Keratinocyte (primary cell): Measurements from ENCODE around the gene PHACTR2. TPM values are rescaled to one million over a fixed set of nuclear protein-coding genes. Genes with fewer than 3 reads are reported as not detected.

ENCODE experiments used
- DNase-seq: peaks from one replicate; pipeline ENCODE4 v3.0.0-alpha.2; 2011; ENCODE audit warnings: low read depth, missing footprints, low spot score
- FAIRE-seq: peaks from 2 replicates; lab custom pipeline; 2011; peaks lifted over from hg19 to GRCh38; lab: Jason Lieb, UNC
- H2AFZ ChIP-seq: 2 replicates; pipeline ENCODE4 v1.6.0; 2012; ENCODE audit warnings: low read length, control low read depth, inconsistent platforms; ENCODE audit not compliant: control insufficient read depth
- H3K27ac ChIP-seq: 2 replicates; pipeline ENCODE4 v1.5.1; 2011; ENCODE audit warnings: low read length; ENCODE audit not compliant: control insufficient read depth, insufficient read depth
- H3K27me3 ChIP-seq: 3 replicates; pipeline ENCODE4 v1.6.0; 2011; ENCODE audit warnings: low read length; ENCODE audit not compliant: control insufficient read depth, insufficient read depth; ENCODE audit errors: extremely low read depth
- H3K36me3 ChIP-seq, 2 experiments: 2 replicates in 1 of 2; 3 replicates in 1 of 2; pipeline ENCODE4 v1.5.1; 2011; ENCODE audit warnings: low read length in 2 of 2, mild to moderate bottlenecking in 1 of 2; ENCODE audit not compliant: control insufficient read depth in 2 of 2, insufficient read depth in 2 of 2; ENCODE audit errors: extremely low read depth in 1 of 2
- H3K4me1 ChIP-seq: 3 replicates; pipeline ENCODE4 v1.5.1; 2011; ENCODE audit warnings: low read length; ENCODE audit not compliant: control insufficient read depth, insufficient read depth; ENCODE audit errors: extremely low read depth
- H3K4me2 ChIP-seq: 3 replicates; pipeline ENCODE4 v1.6.0; 2011; ENCODE audit warnings: low read depth, low read length; ENCODE audit not compliant: control insufficient read depth, insufficient read depth; ENCODE audit errors: extremely low read depth
- H3K4me3 ChIP-seq, 3 experiments: fragments of 200-600 bp in 1 of 3; sonication (generic) in 1 of 3; 2 replicates in 2 of 3; 3 replicates in 1 of 3; pipeline ENCODE4 v1.5.1; 2011 to 2016; ENCODE audit warnings: low read length in 3 of 3, mild to moderate bottlenecking in 3 of 3, control low read depth in 2 of 3, inconsistent platforms in 1 of 3, low read depth in 1 of 3, mixed read lengths in 1 of 3, mixed run types in 1 of 3, moderate library complexity in 1 of 3; ENCODE audit not compliant: control insufficient read depth in 2 of 3, insufficient read depth in 2 of 3; ENCODE audit errors: extremely low read depth in 1 of 3
- H3K79me2 ChIP-seq: 2 replicates; pipeline ENCODE4 v1.6.0; 2012; ENCODE audit warnings: low read length; ENCODE audit not compliant: control insufficient read depth, insufficient read depth
- H3K9ac ChIP-seq: 3 replicates; pipeline ENCODE4 v1.6.0; 2011; ENCODE audit warnings: low read length; ENCODE audit not compliant: control insufficient read depth, insufficient read depth; ENCODE audit errors: extremely low read depth
- H3K9me1 ChIP-seq: 3 replicates; pipeline ENCODE4 v1.6.0; 2011; ENCODE audit warnings: low read length; ENCODE audit not compliant: control insufficient read depth, insufficient read depth; ENCODE audit errors: extremely low read depth
- H3K9me3 ChIP-seq: 2 replicates; pipeline ENCODE4 v1.5.1; 2012; ENCODE audit warnings: low read depth, low read length; ENCODE audit not compliant: control insufficient read depth
- H4K20me1 ChIP-seq: 3 replicates; pipeline ENCODE4 v1.6.0; 2011; ENCODE audit warnings: low read length; ENCODE audit not compliant: control insufficient read depth, insufficient read depth; ENCODE audit errors: extremely low read depth
- EZH2 ChIP-seq: IDR thresholded peaks from one replicate; pipeline ENCODE4 v1.6.1; 2012; ENCODE audit warnings: inconsistent platforms, mild to moderate bottlenecking, low read length, moderate library complexity
- dilution Hi-C: fragments of 300-500 bp; cut with MboI; formaldehyde crosslinking; loops from one replicate; pipeline ENCODE4 v1.7.0; 2020; ENCODE audit warnings: low sequenced_read_pairs; ENCODE audit not compliant: extremely low pct_ligation_motif_present
- polyA plus RNA-seq, 5 experiments: library from polyadenylated mRNA; depleted of rRNA in 3 of 5; stranded (reverse) in 3 of 5; stranded (forward) in 1 of 5; unstranded in 1 of 5; fragments of >200 nt; gene quantifications; 1 replicate in 1 of 5; 2 replicates in 3 of 5; 3 replicates in 1 of 5; pipeline versions ENCODE4 v1.2.1 to v1.2.3, GENCODE V29; 2011 to 2012; ENCODE audit warnings: missing spikeins in 2 of 5, low read depth in 1 of 5, low replicate concordance in 1 of 5
- TF ChIP-seq, protein P1 (sequence below), 3 experiments: IDR thresholded peaks in 1 of 3; conservative IDR thresholded peaks in 1 of 3; optimal IDR thresholded peaks in 1 of 3; 2 replicates in 2 of 3; 3 replicates in 1 of 3; pipeline versions ENCODE3 to v1.5.1; 2011; ENCODE audit warnings: low read length in 3 of 3, mild to moderate bottlenecking in 3 of 3, moderate library complexity in 2 of 3, control low read depth in 1 of 3, inconsistent platforms in 1 of 3; ENCODE audit not compliant: insufficient read depth in 2 of 3; ENCODE audit errors: extremely low read depth in 1 of 3

The PHACTR2 gene
- polyA plus RNA-seq, 1 donor (not counting 4 experiments of a cell fraction or from before 2014, with no cell fraction given): 9.4 TPM

DNA sequence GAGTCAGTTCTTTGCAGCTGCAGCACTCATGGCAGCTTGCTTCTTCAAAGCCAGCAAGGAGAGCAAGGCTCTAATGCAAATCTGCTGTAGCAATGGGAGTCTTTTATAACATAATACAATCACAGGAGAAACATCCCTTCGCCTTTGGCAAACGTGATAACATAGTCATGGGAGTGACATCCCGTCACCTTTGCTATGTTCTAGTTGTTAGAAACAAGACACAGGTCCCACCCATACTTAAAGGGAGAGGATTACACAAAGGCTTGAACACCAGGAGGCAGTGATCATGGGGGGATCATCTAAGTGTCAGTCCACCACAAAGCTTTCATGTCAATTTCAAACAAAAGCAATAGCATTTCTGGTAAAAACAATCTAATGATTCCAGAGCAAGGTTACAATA, 40.1 kb upstream of the PHACTR2 start:
- Histone ChIP-seq H3K36me3 (no peaks in the 10 kb centered on the region), H3K4me1 (peaks cover 9% of the 10 kb centered on the region), H3K9me3 (no peaks in the 10 kb centered on the region), H4K20me1 (no peaks in the 10 kb centered on the region), H3K27me3 (no peaks in the 10 kb centered on the region), H3K9me1 (no peaks in the 10 kb centered on the region), H3K27ac (no peak overlapping the region), H3K4me3 (no peak overlapping the region), H3K9ac (no peak overlapping the region), H2AFZ (no peak overlapping the region), H3K79me2 (no peaks in the 10 kb centered on the region), H3K4me2 (no peak overlapping the region)
- no peak for TF ChIP-seq EZH2
- TF ChIP-seq, protein P1, sequence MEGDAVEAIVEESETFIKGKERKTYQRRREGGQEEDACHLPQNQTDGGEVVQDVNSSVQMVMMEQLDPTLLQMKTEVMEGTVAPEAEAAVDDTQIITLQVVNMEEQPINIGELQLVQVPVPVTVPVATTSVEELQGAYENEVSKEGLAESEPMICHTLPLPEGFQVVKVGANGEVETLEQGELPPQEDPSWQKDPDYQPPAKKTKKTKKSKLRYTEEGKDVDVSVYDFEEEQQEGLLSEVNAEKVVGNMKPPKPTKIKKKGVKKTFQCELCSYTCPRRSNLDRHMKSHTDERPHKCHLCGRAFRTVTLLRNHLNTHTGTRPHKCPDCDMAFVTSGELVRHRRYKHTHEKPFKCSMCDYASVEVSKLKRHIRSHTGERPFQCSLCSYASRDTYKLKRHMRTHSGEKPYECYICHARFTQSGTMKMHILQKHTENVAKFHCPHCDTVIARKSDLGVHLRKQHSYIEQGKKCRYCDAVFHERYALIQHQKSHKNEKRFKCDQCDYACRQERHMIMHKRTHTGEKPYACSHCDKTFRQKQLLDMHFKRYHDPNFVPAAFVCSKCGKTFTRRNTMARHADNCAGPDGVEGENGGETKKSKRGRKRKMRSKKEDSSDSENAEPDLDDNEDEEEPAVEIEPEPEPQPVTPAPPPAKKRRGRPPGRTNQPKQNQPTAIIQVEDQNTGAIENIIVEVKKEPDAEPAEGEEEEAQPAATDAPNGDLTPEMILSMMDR (optimal IDR thresholded peaks at IDR 0.05 in 1 of 3, IDR thresholded peaks at IDR 0.05 in 1 of 3, conservative IDR thresholded peaks at IDR 0.05 in 1 of 3; ENCODE audit: extremely low read depth in 1 of 3, insufficient read depth in 2 of 3, low read length in 3 of 3): no peak
- no peak for DNase-seq
- FAIRE-seq: no peak
- dilution Hi-C loops: no loop called here

DNA sequence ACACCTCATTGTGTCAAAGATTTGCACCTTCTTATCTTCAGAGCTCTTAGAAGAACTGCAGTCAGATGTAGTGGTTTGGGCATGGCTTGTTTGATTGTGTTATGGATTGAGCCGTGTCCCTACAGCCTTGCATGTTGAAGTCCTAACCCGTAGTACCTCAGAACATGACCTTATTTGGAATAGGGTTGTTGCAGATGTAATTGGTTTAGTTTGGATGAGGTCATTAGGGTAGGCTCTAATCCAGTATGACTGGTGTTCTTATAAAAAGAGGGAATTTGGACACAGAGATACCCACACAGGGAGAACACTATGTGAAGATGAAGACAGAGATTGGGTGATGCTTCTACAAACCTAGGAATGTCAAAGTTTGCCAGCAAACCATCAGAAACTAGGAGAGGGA, 35.4 kb upstream of the PHACTR2 start:
- H3K27me3 ChIP-seq: no peaks in the 10 kb centered on the region
- no peak overlapping the region for H2AFZ ChIP-seq
- H3K9me3 ChIP-seq: no peaks in the 10 kb centered on the region
- no peak overlapping the region for H3K4me3 ChIP-seq
- H3K9me1 ChIP-seq: no peaks in the 10 kb centered on the region
- FAIRE-seq (no peak), DNase-seq (no peak)
- no peaks in the 10 kb centered on the region for H3K36me3 ChIP-seq
- dilution Hi-C loops: no loop called here
- no peaks in the 10 kb centered on the region for H3K79me2 ChIP-seq
- no peak overlapping the region for H3K9ac ChIP-seq
- H3K4me2 ChIP-seq: no peak overlapping the region
- H4K20me1 ChIP-seq: no peaks in the 10 kb centered on the region
- H3K27ac ChIP-seq: no peak overlapping the region
- TF ChIP-seq EZH2: no peak
- TF ChIP-seq, protein P1 (optimal IDR thresholded peaks at IDR 0.05 in 1 of 3, IDR thresholded peaks at IDR 0.05 in 1 of 3, conservative IDR thresholded peaks at IDR 0.05 in 1 of 3; ENCODE audit: extremely low read depth in 1 of 3, insufficient read depth in 2 of 3, low read length in 3 of 3): no peak
- no peaks in the 10 kb centered on the region for H3K4me1 ChIP-seq
